Activated B cell treated with CpG ODN at 0.5 μM for 24 hours (primary cell): ENCODE measurements around the gene B3GALT6. TPM values are rescaled to one million over a fixed set of nuclear protein-coding genes. Genes with fewer than 3 reads are reported as not detected.

Experiments
- ATAC-seq: fragments of 200-7000 bp; cut with Tn5 transposase; one replicate; pipeline ENCODE4 v1.10.0; 2021; ENCODE audit warnings: low read depth, mild to moderate bottlenecking, moderate library complexity
- CTCF ChIA-PET: fragments of 350-600 bp; sonication (Branson Sonifier 250); formaldehyde crosslinking; loops from one replicate; lab custom pipeline; 2021; ENCODE audit warnings: antibody characterized with exemption; lab: Charles Lee
- POLR2A ChIA-PET: fragments of 350-600 bp; sonication (Branson Sonifier 250); formaldehyde crosslinking; loops from one replicate; lab custom pipeline; 2021; ENCODE audit warnings: antibody characterized with exemption; lab: Charles Lee
- DNase-seq: peaks from one replicate; pipeline ENCODE4 v3.0.0; 2022
- H3K27ac Mint-ChIP-seq: one replicate; pipeline ENCODE4 v1.8.0; 2020; ENCODE audit warnings: mixed read lengths
- H3K27me3 Mint-ChIP-seq: one replicate; pipeline ENCODE4 v1.8.0; 2021; ENCODE audit warnings: mixed read lengths
- H3K36me3 Mint-ChIP-seq: one replicate; pipeline ENCODE4 v1.8.0; 2021; ENCODE audit warnings: low read depth, mixed read lengths
- H3K4me1 Mint-ChIP-seq: one replicate; pipeline ENCODE4 v1.8.0; 2021; ENCODE audit warnings: mixed read lengths
- H3K4me3 Mint-ChIP-seq: one replicate; pipeline ENCODE4 v1.8.0; 2020; ENCODE audit warnings: mild to moderate bottlenecking, mixed read lengths
- H3K9me3 Mint-ChIP-seq: one replicate; pipeline ENCODE4 v1.8.0; 2020; ENCODE audit warnings: mixed read lengths
- intact Hi-C: fragments of 100-400 bp; cut with micrococcal nuclease; formaldehyde crosslinking; loops from one replicate; pipeline ENCODE4 v1.15.1; 2024
- total RNA-seq: library from RNA; stranded (reverse); gene quantifications from 2 replicates; pipeline ENCODE4 v1.2.3, GENCODE V29; 2022
- TF ChIP-seq, protein P1 (sequence below): fragments of 200-600 bp; IDR thresholded peaks from one replicate; pipeline ENCODE4 v1.8.0; 2022; ENCODE audit warnings: antibody characterized with exemption, mild to moderate bottlenecking

B3GALT6 gene
- total RNA-seq, 1 donor from 2014 or later, result 22.1 TPM

DNA sequence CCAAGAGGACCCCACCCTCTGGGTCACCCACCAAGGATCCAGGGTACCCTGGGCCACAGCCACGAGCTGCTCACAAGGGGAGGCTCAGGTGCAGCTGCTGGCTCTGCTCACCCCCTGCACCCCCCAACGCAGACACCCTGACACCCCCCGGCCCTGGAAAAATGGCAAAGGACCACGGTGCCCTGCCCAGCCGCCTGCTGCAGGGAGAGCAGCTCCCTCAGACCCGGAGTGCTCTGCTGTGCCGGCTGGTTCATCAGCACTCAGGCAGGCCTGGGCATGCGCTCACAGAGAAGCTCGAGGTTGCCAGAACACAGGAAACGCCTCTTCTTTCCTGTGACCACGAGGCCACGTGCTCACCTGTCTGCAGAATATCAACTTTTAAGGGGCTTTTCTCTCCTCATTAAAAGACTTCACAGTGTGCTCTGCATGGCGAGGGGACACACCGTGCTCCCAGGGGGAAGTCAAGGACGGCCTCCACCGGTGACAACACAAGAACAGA, 18.8 kb downstream of the B3GALT6 start:
- peak; percentile 76 for ATAC-seq
- peak overlapping the region; percentile 64 for H3K4me3 Mint-ChIP-seq
- DNase-seq, result no peak
- H3K4me1 Mint-ChIP-seq, result peaks cover 19% of the 10 kb centered on the region
- H3K36me3 Mint-ChIP-seq, result peaks cover 32% of the 10 kb centered on the region
- H3K9me3 Mint-ChIP-seq, result no peaks in the 10 kb centered on the region
- intact Hi-C loops, result loop anchor here (1.0 kb wide), 2 partner anchors 129 to 218 kb away; no protein-coding TSS in a partner anchor
- no peaks in the 10 kb centered on the region for H3K27me3 Mint-ChIP-seq
- TF ChIP-seq, protein P1, sequence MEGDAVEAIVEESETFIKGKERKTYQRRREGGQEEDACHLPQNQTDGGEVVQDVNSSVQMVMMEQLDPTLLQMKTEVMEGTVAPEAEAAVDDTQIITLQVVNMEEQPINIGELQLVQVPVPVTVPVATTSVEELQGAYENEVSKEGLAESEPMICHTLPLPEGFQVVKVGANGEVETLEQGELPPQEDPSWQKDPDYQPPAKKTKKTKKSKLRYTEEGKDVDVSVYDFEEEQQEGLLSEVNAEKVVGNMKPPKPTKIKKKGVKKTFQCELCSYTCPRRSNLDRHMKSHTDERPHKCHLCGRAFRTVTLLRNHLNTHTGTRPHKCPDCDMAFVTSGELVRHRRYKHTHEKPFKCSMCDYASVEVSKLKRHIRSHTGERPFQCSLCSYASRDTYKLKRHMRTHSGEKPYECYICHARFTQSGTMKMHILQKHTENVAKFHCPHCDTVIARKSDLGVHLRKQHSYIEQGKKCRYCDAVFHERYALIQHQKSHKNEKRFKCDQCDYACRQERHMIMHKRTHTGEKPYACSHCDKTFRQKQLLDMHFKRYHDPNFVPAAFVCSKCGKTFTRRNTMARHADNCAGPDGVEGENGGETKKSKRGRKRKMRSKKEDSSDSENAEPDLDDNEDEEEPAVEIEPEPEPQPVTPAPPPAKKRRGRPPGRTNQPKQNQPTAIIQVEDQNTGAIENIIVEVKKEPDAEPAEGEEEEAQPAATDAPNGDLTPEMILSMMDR, result no peak
- peak overlapping the region; percentile 72 for H3K27ac Mint-ChIP-seq
- CTCF ChIA-PET, result interaction anchor here (1.0 to 4.3 kb wide), 10 partner anchors 10 to 219 kb away, joined by 3 to 102 read pairs (median 4); no protein-coding TSS in a partner anchor
- POLR2A ChIA-PET, result interaction anchor here (0.8 to 2.9 kb wide), 15 partner anchors 21 to 267 kb away, joined by 3 to 33 read pairs (median 4); partner anchors contain the start of genes C1orf159 and UBE2J2

DNA sequence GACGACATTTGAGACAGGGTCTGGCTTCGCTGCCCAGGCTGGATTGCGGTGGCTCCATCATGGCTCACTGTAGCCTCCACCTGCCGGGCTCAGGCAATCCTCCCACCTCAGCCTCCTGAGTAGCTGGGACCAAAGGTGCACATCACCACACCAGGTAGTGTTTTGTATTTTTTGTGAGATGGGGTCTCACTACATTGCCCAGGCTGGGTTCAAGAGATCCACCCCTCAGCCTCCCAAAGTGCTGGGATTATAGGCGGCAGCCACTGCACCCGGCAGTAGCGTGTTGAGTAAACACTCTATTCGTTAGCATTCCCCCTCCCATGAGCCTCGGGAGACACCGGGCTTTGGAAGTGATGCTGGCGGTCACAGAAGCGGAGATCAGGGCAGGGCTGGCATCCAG, 21.3 kb downstream of the B3GALT6 start:
- ChIA-PET POLR2A (no interaction called here), CTCF (interaction anchor here (4.3 kb wide), 1 partner anchor 131 kb away, joined by 102 read pairs; no protein-coding TSS in a partner anchor)
- peaks cover 19% of the 10 kb centered on the region for H3K4me1 Mint-ChIP-seq
- ATAC-seq (no peak), DNase-seq (no peak)
- no peak overlapping the region for H3K4me3 Mint-ChIP-seq
- no peak overlapping the region for H3K27ac Mint-ChIP-seq
- intact Hi-C loops, result no loop called here
- TF ChIP-seq, protein P1, result no peak
- H3K36me3 Mint-ChIP-seq, result peaks cover 47% of the 10 kb centered on the region
- no peaks in the 10 kb centered on the region for H3K9me3 Mint-ChIP-seq
- H3K27me3 Mint-ChIP-seq, result no peaks in the 10 kb centered on the region

DNA sequence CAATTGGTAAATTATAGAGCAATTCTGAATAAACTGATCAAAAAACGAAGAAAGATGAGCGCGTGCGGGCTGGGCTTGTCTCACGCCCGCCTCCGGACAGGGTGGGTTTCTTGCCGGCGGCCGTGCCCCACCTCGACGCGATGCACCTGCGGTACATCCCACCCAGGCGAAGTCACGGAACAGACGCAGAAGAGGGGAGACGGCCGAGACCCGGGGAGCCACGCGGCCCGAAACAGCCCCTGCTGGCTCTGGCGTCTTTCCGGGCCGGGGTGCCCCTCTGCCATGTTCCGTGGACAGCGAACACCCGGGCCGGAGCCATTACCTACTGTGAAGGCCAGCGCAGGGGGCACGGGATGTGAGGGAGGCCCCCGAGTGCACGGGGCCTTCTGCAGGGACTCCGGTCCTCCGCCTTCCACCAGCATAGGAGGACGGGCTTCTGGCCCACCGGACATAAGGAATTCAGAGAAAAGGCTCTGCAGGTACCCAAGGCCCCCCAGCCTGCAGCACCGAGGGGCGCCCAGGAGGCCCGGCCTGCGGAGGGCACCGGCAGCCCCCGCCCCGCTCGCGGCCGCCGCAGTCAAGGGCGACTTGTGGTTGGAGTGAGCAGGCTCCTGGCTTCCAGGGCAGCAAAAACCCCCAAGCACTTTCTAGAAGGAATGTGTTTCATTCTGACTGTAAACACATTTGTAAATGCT, 22.1 kb downstream of the B3GALT6 start:
- no peaks in the 10 kb centered on the region for H3K9me3 Mint-ChIP-seq
- CTCF ChIA-PET, result no interaction called here
- H3K27me3 Mint-ChIP-seq, result no peaks in the 10 kb centered on the region
- ATAC-seq (no peak), DNase-seq (no peak)
- TF ChIP-seq, protein P1, result no peak
- H3K27ac Mint-ChIP-seq, result no peak overlapping the region
- H3K4me3 Mint-ChIP-seq, result no peak overlapping the region
- H3K36me3 Mint-ChIP-seq, result peaks cover 51% of the 10 kb centered on the region
- POLR2A ChIA-PET, result no interaction called here
- H3K4me1 Mint-ChIP-seq, result peaks cover 19% of the 10 kb centered on the region
- intact Hi-C loops, result no loop called here

DNA sequence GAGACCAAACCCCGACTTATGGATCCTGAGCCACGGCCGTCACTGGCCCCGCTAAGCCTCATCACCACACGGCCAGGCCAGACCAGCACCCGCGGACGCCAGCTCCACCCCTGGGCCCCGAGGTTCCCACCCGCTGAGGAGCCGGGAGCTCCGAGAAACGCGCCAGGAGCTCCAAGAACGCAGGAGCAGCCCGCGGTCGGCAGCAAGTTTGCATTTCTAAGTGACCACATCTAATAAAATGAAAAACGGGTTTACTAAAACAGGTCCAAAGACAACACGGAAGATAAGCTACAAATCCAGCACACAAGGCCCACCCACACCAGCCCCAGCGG, 22.6 kb downstream of the B3GALT6 start:
- Mint-ChIP-seq H3K36me3 (peaks cover 55% of the 10 kb centered on the region), H3K27ac (no peak overlapping the region), H3K4me1 (peaks cover 17% of the 10 kb centered on the region), H3K9me3 (no peaks in the 10 kb centered on the region), H3K27me3 (no peaks in the 10 kb centered on the region), H3K4me3 (no peak overlapping the region)
- no peak for DNase-seq
- ChIA-PET POLR2A (no interaction called here), CTCF (interaction anchor here (1.1 kb wide), 1 partner anchor 132 kb away, joined by 4 read pairs; no protein-coding TSS in a partner anchor)
- no peak for ATAC-seq
- intact Hi-C loops, result no loop called here
- TF ChIP-seq, protein P1, result no peak

DNA sequence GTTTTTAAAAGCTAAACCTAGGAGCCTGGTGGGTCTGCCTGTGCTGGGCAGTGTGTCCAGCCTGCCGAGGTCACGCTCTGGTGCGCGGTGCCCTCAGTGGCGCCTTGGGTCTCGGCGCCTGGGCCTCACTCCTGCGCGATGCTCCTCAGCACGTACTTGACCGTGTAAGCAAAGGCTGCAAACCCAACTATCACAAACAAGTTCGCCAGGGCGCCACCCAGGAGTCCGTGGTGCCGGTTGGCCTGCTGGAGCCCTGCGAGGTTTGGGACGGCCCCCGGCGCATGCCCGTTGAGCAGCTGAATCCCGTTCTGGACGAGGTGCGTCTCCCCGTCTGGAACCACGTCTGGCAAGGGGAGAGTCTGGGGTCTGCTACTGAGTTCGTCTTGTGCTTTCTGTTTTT, 23.0 kb downstream of the B3GALT6 start:
- Mint-ChIP-seq H3K9me3 (no peaks in the 10 kb centered on the region), H3K27me3 (no peaks in the 10 kb centered on the region), H3K4me3 (no peak overlapping the region), H3K27ac (no peak overlapping the region), H3K36me3 (peaks cover 59% of the 10 kb centered on the region), H3K4me1 (peaks cover 17% of the 10 kb centered on the region)
- no peak for DNase-seq
- ChIA-PET CTCF (interaction anchor here (1.1 kb wide), 1 partner anchor 132 kb away, joined by 4 read pairs; no protein-coding TSS in a partner anchor), POLR2A (interaction anchor here (0.6 kb wide), 1 partner anchor 48 kb away, joined by 4 read pairs; no protein-coding TSS in a partner anchor)
- no peak for ATAC-seq
- intact Hi-C loops, result no loop called here
- TF ChIP-seq, protein P1, result no peak
